Measurements from ENCODE around the gene PDE11A.
"Not testable (repeated sequence)": the region's sequence is repeated elsewhere in the genome, so short reads cannot be mapped to it uniquely, and the experiment has no call there.

Gene PDE11A

GRCh38 chr2:178093471-178093870 is 20.9 kb upstream of the PDE11A start:
- no peak for DNase-seq (ENCODE audit: extremely low read depth, low read depth)
- no peak for TF ChIP-seq CTCF (IDR thresholded peaks at IDR 0.05; ENCODE audit: low read depth, low read length)

DNA sequence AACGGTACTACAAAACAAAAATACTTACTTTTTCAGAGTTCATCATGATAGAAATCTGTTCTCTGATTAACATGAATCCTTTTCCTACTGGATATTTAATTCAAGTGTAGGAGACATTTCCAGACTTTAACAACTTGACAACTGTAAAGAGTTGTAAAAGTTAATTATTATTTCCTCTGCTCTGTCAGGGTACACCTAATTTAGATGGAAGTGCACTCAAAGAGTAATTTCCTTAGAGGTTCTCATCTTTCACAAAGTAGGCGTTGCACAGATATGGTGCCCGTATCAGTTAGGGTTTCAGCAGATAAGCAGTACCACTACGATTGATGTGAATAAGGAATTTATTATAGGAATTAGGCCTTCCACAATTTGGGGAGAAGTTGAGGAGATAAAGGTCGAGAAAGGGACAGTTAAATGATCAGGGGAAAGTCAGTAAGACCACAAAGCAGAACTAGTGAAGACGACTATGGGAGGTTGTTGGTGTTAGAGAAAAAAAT is 16.2 kb upstream of the PDE11A start:
- no peak for DNase-seq (ENCODE audit: extremely low read depth, low read depth)
- no peak for TF ChIP-seq CTCF (IDR thresholded peaks at IDR 0.05; ENCODE audit: low read depth, low read length)

DNA sequence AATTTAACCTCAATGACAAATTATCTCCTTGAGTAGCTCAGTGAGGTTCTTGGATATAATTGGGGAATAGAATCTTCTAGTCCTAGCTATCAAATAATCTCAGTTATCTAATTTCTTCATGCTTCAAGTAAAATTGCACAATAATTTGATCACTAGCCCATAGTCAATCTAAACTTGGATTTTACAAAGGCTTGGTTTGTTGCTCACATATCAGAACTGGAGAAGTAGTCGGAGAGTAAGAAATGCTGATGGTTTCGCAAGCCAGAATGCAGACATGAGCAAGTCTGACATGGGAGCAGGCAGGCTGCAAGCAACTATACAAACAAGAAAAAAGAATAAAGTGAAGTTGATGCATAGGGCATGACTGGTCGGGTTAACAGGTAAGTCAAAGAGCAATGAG is 11.7 kb upstream of the PDE11A start:
- TF ChIP-seq CTCF (IDR thresholded peaks at IDR 0.05; ENCODE audit: low read depth, low read length): no peak
- DNase-seq (ENCODE audit: extremely low read depth, low read depth): no peak

GRCh38 chr2:178082408-178083045 is 9.9 kb upstream of the PDE11A start:
- no peak for DNase-seq (ENCODE audit: extremely low read depth, low read depth)
- TF ChIP-seq CTCF (IDR thresholded peaks at IDR 0.05; ENCODE audit: low read depth, low read length): no peak

- not testable (repeated sequence) for DNase-seq (ENCODE audit: extremely low read depth, low read depth)
Measured at GRCh38 chr2:178079279-178079678, 6.7 kb upstream of the PDE11A start.

DNA sequence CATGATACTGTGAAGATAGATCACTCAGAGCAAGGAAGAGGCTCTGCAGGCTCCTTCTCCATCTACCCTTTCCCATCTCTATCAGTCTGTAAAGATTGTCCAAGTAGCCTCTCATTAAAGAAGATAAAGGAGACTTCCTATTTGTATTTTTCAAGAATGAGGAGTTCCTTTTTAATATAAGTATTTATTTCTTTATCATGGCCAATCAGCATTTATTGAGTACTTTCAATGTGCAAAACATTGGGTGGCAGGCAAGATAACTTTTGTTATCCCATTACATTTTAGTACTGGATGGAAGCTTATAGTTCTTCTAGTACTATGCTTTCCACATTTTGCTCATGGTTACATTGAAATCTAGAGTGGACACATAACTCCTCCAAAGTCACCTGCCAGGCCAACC is 3.6 kb upstream of the PDE11A start:
- TF ChIP-seq CTCF (IDR thresholded peaks at IDR 0.05; ENCODE audit: low read depth, low read length): no peak
- no peak for DNase-seq (ENCODE audit: extremely low read depth, low read depth)

- DNase-seq (ENCODE audit: extremely low read depth, low read depth): no peak
- TF ChIP-seq CTCF (IDR thresholded peaks at IDR 0.05; ENCODE audit: low read depth, low read length): no peak
Measured at GRCh38 chr2:178075006-178075326, 2.4 kb upstream of the PDE11A start.

Data from AG09319 (cell line).